ENCODE results near the gene IQSEC1. TPM values are rescaled to one million over a fixed set of nuclear protein-coding genes. Genes with fewer than 3 reads are reported as not detected.

The IQSEC1 gene
- total and polyA plus RNA-seq, 7 donors: 2.5 to 39.1 (median 23.9) TPM

- Histone ChIP-seq H3K27me3 (no peaks in the 10 kb centered on the region), H3K4me3 (no peak overlapping the region), H3K4me1 (no peaks in the 10 kb centered on the region), H3K27ac (no peak overlapping the region), H3K36me3 (peaks cover 16 to 94% (median 35%) of the 10 kb centered on the region in 4 donors), H3K9me3 (no peaks in the 10 kb centered on the region)
- 90 to 92% methylated on average over 3 of the region's 3 CpGs for WGBS, 2 donors
- intact Hi-C loops (cut with DNase I): no loop called here
- no peak for DNase-seq
- no peak for TF ChIP-seq EP300 (IDR thresholded peaks at IDR 0.05)
- no peak for TF ChIP-seq POLR2A (IDR thresholded peaks at IDR 0.05)
These were observed 155.0 kb downstream of the IQSEC1 start for GRCh38 chr3:12918231-12918630.

- no peaks in the 10 kb centered on the region for H3K27me3 ChIP-seq
- H3K4me3 ChIP-seq: no peak overlapping the region
- H3K36me3 ChIP-seq: peaks cover 8 to 91% (median 28%) of the 10 kb centered on the region in 4 donors
- no peaks in the 10 kb centered on the region for H3K9me3 ChIP-seq
- DNase-seq: no peak
- intact Hi-C loops (cut with DNase I): no loop called here
- 52 to 75% methylated on average over 9 of the region's 9 CpGs for WGBS, 2 donors
- H3K4me1 ChIP-seq: no peaks in the 10 kb centered on the region
- TF ChIP-seq EP300 (IDR thresholded peaks at IDR 0.05) (no peak), CTCF (IDR thresholded peaks at IDR 0.05) (no peak), POLR2A (IDR thresholded peaks at IDR 0.05) (no peak), POLR2AphosphoS5 (IDR thresholded peaks at IDR 0.05) (no peak)
- H3K27ac ChIP-seq: no peak overlapping the region
These were observed 157.1 kb downstream of the IQSEC1 start for GRCh38 chr3:12916159-12916558.

- no peak for TF ChIP-seq EP300 (IDR thresholded peaks at IDR 0.05)
- no peak for TF ChIP-seq CTCF (IDR thresholded peaks at IDR 0.05)
- no peak for TF ChIP-seq POLR2AphosphoS5 (IDR thresholded peaks at IDR 0.05)
- Histone ChIP-seq H3K36me3 (peaks cover 10 to 91% (median 33%) of the 10 kb centered on the region in 4 donors), H3K27me3 (no peaks in the 10 kb centered on the region), H3K4me1 (no peaks in the 10 kb centered on the region), H3K27ac (no peak overlapping the region), H3K4me3 (no peak overlapping the region), H3K9me3 (no peaks in the 10 kb centered on the region)
- WGBS, 2 donors: 93 to 95% methylated on average over 7 of the region's 7 CpGs
- no peak for DNase-seq
- intact Hi-C loops (cut with DNase I): no loop called here
These were observed 159.1 kb downstream of the IQSEC1 start for GRCh38 chr3:12914088-12914487.

DNA sequence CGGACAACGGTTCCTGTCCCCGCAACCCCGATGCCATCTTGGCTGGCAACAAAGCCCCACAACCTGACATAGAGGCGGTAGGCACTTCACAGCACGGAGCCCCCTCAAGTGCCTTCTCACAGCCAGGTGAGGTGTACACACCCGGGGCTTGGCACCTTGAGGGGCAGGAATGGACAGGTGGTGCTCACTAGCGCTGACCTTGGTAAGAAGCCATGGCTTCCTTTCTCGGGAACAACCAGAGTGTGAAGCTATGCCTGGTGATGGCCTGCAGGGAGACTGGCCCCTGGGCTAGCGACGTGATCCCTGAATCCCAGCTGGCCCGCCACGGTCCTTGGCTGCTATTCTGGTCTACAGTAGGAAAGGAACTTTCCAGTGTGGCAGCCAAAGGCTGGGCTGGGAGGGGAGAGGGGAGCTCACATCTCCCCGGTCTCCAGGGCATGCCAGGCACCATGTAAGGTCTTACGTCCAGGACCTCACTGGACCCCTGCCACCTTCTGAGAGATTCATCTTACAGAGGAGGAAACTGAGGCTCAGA lies 161.3 kb downstream of the IQSEC1 start:
- DNase-seq: no peak
- no peaks in the 10 kb centered on the region for H3K4me1 ChIP-seq
- TF ChIP-seq EP300 (IDR thresholded peaks at IDR 0.05): no peak
- no peak for TF ChIP-seq POLR2AphosphoS5 (IDR thresholded peaks at IDR 0.05)
- no peak for TF ChIP-seq CTCF (IDR thresholded peaks at IDR 0.05)
- TF ChIP-seq POLR2A (IDR thresholded peaks at IDR 0.05): no peak
- intact Hi-C loops (cut with DNase I): no loop called here
- H3K36me3 ChIP-seq: peaks cover 25 to 91% (median 47%) of the 10 kb centered on the region in 4 donors
- H3K4me3 ChIP-seq: no peak overlapping the region
- no peaks in the 10 kb centered on the region for H3K27me3 ChIP-seq
- WGBS, 2 donors: 93 to 96% methylated on average over 15 of the region's 15 CpGs
- no peak overlapping the region for H3K27ac ChIP-seq
- no peaks in the 10 kb centered on the region for H3K9me3 ChIP-seq

DNA sequence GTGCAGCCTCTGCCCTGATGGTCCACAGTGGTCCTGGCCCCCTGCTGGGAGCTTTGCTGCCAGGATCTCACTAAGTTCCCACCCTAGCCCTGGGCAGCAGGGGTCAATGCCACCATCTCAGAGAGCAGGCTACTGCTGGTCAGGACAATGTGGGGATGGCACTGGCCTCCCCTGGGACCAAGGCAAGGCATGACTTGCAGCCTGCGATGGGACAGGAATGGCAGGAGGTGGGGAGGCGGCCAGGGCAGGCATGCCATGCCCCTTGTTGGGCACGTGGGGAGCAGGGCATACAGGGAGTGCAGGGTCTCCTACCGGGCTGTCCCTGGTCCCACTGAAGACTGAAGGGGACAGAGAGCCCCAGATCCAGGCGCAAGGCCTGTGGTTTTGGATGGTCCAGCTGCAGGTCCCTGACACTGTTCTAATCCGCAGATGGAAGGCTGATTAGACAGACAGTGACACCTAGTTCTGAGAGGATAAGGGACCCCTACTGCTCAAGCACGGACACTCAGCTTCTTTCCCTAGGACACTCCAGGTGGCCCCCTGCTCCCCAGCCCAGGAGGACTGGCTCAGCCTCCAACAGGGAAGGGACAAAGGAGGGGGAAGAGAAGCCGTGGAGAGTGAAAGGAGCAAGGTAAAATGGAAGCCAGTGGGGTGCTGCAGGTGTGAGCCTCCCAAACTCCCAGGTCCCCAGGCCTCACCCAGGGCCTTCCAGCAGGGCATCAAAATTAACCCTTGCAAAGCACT lies 162.7 kb downstream of the IQSEC1 start:
- no peak for DNase-seq
- intact Hi-C loops (cut with DNase I): no loop called here
- H3K4me3 ChIP-seq: no peak overlapping the region
- no peaks in the 10 kb centered on the region for H3K9me3 ChIP-seq
- H3K27me3 ChIP-seq: no peaks in the 10 kb centered on the region
- 94% methylated on average over 8 of the region's 8 CpGs for WGBS, 2 donors
- TF ChIP-seq EP300 (IDR thresholded peaks at IDR 0.05): no peak
- TF ChIP-seq POLR2A (IDR thresholded peaks at IDR 0.05): no peak
- TF ChIP-seq POLR2AphosphoS5 (IDR thresholded peaks at IDR 0.05): no peak
- no peak for TF ChIP-seq CTCF (IDR thresholded peaks at IDR 0.05)
- H3K4me1 ChIP-seq: no peaks in the 10 kb centered on the region
- peaks cover 25 to 95% (median 57%) of the 10 kb centered on the region in 4 donors for H3K36me3 ChIP-seq
- no peak overlapping the region for H3K27ac ChIP-seq

All from sigmoid colon (tissue), 7 donors.